Measurements from ENCODE around the gene EFNA2.

The EFNA2 gene

GRCh38 chr19:1254530-1255185 lies 31.0 kb upstream of the EFNA2 start:
- ATAC-seq, result no peak
- TF ChIP-seq PATZ1 (CRISPR knock-in tag; IDR thresholded peaks at IDR 0.05; ENCODE audit: borderline replicate concordance), result no peak
- TF ChIP-seq OSR1 (CRISPR knock-in tag; IDR thresholded peaks at IDR 0.05), result no peak

GRCh38 chr19:1255186-1256161 lies 30.2 kb upstream of the EFNA2 start:
- TF ChIP-seq ZNF565 (CRISPR knock-in tag; conservative IDR thresholded peaks at IDR 0.05; ENCODE audit: low read depth), result no peak
- TF ChIP-seq TCF4 (CRISPR knock-in tag; IDR thresholded peaks at IDR 0.05; ENCODE audit: borderline replicate concordance), result no peak
- TF ChIP-seq ZFP3 (CRISPR knock-in tag; IDR thresholded peaks at IDR 0.05), result no peak
- no peak for TF ChIP-seq CREB5 (CRISPR knock-in tag; IDR thresholded peaks at IDR 0.05; ENCODE audit: low read depth)
- no peak for TF ChIP-seq OSR1 (CRISPR knock-in tag; IDR thresholded peaks at IDR 0.05)
- TF ChIP-seq ZC3H10 (CRISPR knock-in tag; IDR thresholded peaks at IDR 0.05), result no peak
- TF ChIP-seq BACH2 (CRISPR knock-in tag; IDR thresholded peaks at IDR 0.05; ENCODE audit: borderline replicate concordance), result no peak
- TF ChIP-seq TSHZ2 (CRISPR knock-in tag; IDR thresholded peaks at IDR 0.05), result no peak
- no peak for TF ChIP-seq ZFP30 (CRISPR knock-in tag; IDR thresholded peaks at IDR 0.05)
- no peak for TF ChIP-seq ISL1 (CRISPR knock-in tag; IDR thresholded peaks at IDR 0.05)
- TF ChIP-seq TOX (CRISPR knock-in tag; IDR thresholded peaks at IDR 0.05; ENCODE audit: borderline replicate concordance), result no peak
- TF ChIP-seq PATZ1 (CRISPR knock-in tag; IDR thresholded peaks at IDR 0.05; ENCODE audit: borderline replicate concordance), result no peak
- no peak for TF ChIP-seq CSDC2 (CRISPR knock-in tag; IDR thresholded peaks at IDR 0.05)
- ATAC-seq, result no peak

- TF ChIP-seq CSDC2 (CRISPR knock-in tag; IDR thresholded peaks at IDR 0.05) (no peak), ZC3H10 (CRISPR knock-in tag; IDR thresholded peaks at IDR 0.05) (no peak), TSHZ2 (CRISPR knock-in tag; IDR thresholded peaks at IDR 0.05) (no peak), CSRNP3 (CRISPR knock-in tag; IDR thresholded peaks at IDR 0.05) (no peak), PPARA (CRISPR knock-in tag; IDR thresholded peaks at IDR 0.05; ENCODE audit: borderline replicate concordance) (no peak), CREB5 (CRISPR knock-in tag; IDR thresholded peaks at IDR 0.05; ENCODE audit: low read depth) (no peak), ZFP30 (CRISPR knock-in tag; IDR thresholded peaks at IDR 0.05) (no peak), TOX (CRISPR knock-in tag; IDR thresholded peaks at IDR 0.05; ENCODE audit: borderline replicate concordance) (no peak), ARNTL (CRISPR knock-in tag; IDR thresholded peaks at IDR 0.05; ENCODE audit: borderline replicate concordance, low read depth) (no peak)
- no peak for ATAC-seq
Observed at GRCh38 chr19:1256646-1257474, 28.8 kb upstream of the EFNA2 start.
